GM23338 (cell line): ENCODE measurements around the gene LY6G6D. TPM values are rescaled to one million over a fixed set of nuclear protein-coding genes. Genes with fewer than 3 reads are reported as not detected.
A peak's percentile ranks its signal among the peaks of the same experiment; 100 is the strongest.

Experiments used
- ATAC-seq: fragments of 200-7000 bp; cut with Tn5 transposase; 3 replicates; pipeline ENCODE4 v1.9.1; 2020
- DNase-seq: peaks from one replicate; pipeline ENCODE4 v3.0.0-alpha.2; 2015; ENCODE audit warnings: low spot score
- H2AFZ ChIP-seq: fragments of 200-600 bp; sonication (generic); 2 replicates; pipeline ENCODE4 v1.8.0; 2016; ENCODE audit warnings: antibody characterized with exemption, mild to moderate bottlenecking, moderate library complexity
- H3F3A ChIP-seq: fragments of 200-600 bp; sonication (generic); replicated peaks from 2 replicates; pipeline ENCODE4 v1.8.0; 2017; ENCODE audit warnings: antibody characterized with exemption, mixed run types, low read depth
- H3K27ac ChIP-seq: fragments of 200-600 bp; sonication (generic); 2 replicates; pipeline ENCODE4 v1.6.1; 2016; ENCODE audit warnings: low read depth
- H3K27me3 ChIP-seq: fragments of 200-600 bp; sonication (generic); 2 replicates; pipeline ENCODE4 v1.8.0; 2016; ENCODE audit warnings: mild to moderate bottlenecking, mixed run types, moderate library complexity; ENCODE audit not compliant: insufficient read depth
- H3K36me3 ChIP-seq: fragments of 200-600 bp; sonication (generic); 2 replicates; pipeline ENCODE4 v1.8.0; 2016; ENCODE audit warnings: mild to moderate bottlenecking; ENCODE audit not compliant: insufficient read depth
- H3K4me1 ChIP-seq: fragments of 200-600 bp; sonication (generic); 2 replicates; pipeline ENCODE4 v1.8.0; 2016; ENCODE audit warnings: mild to moderate bottlenecking, moderate library complexity; ENCODE audit not compliant: insufficient read depth
- H3K4me2 ChIP-seq: fragments of 200-600 bp; sonication (generic); 2 replicates; pipeline ENCODE4 v1.7.1; 2017; ENCODE audit warnings: mixed run types
- H3K4me3 ChIP-seq: fragments of 200-600 bp; sonication (generic); 2 replicates; pipeline ENCODE4 v1.6.1; 2016; ENCODE audit warnings: mixed run types
- H3K79me2 ChIP-seq: fragments of 200-600 bp; sonication (generic); replicated peaks from 2 replicates; pipeline ENCODE4 v1.8.0; 2017; ENCODE audit warnings: mild to moderate bottlenecking; ENCODE audit not compliant: insufficient read depth
- H3K9me2 ChIP-seq: fragments of 200-600 bp; sonication (generic); 2 replicates; pipeline ENCODE4 v1.8.0; 2017; ENCODE audit not compliant: insufficient read depth
- H4K20me1 ChIP-seq: fragments of 200-600 bp; sonication (generic); replicated peaks from 2 replicates; pipeline ENCODE4 v1.8.0; 2017; ENCODE audit warnings: mild to moderate bottlenecking; ENCODE audit not compliant: insufficient read depth
- H3K27ac Mint-ChIP-seq: 2 replicates; pipeline ENCODE4 v1.8.0; 2020; ENCODE audit warnings: inconsistent platforms, mild to moderate bottlenecking, moderate library complexity, mixed read lengths
- H3K27me3 Mint-ChIP-seq: 3 replicates; pipeline ENCODE4 v1.8.0; 2022; ENCODE audit warnings: low read depth, mild to moderate bottlenecking, moderate library complexity, mixed read lengths, inconsistent platforms; ENCODE audit not compliant: insufficient read depth, poor library complexity
- H3K36me3 Mint-ChIP-seq: 3 replicates; pipeline ENCODE4 v1.8.0; 2021; ENCODE audit warnings: low read depth, mild to moderate bottlenecking, inconsistent platforms, moderate library complexity, mixed read lengths
- H3K4me1 Mint-ChIP-seq: 3 replicates; pipeline ENCODE4 v1.8.0; 2020; ENCODE audit warnings: mild to moderate bottlenecking, inconsistent platforms, mixed read lengths
- H3K4me3 Mint-ChIP-seq: 3 replicates; pipeline ENCODE4 v1.8.0; 2021; ENCODE audit warnings: moderate library complexity, mild to moderate bottlenecking, inconsistent platforms, mixed read lengths
- H3K9me3 Mint-ChIP-seq: 3 replicates; pipeline ENCODE4 v1.8.0; 2020; ENCODE audit warnings: moderate library complexity, mild to moderate bottlenecking, inconsistent platforms, mixed read lengths
- CTCF ChIP-seq, 2 experiments: fragments of 200-600 bp in 1 of 2; sonication (generic) in 1 of 2; conservative IDR thresholded peaks; 2 replicates each; pipeline versions ENCODE4 v1.5.1 to v1.6.1; 2016 to 2017; ENCODE audit warnings: antibody characterized with exemption in 2 of 2, low read depth in 2 of 2, mild to moderate bottlenecking in 2 of 2, moderate library complexity in 1 of 2
- EZH2 ChIP-seq: fragments of 200-600 bp; sonication (generic); IDR thresholded peaks from one replicate; pipeline ENCODE4 v1.8.0; 2017; ENCODE audit warnings: antibody characterized with exemption, mild to moderate bottlenecking, low read depth; ENCODE audit not compliant: unreplicated experiment
- EZH2phosphoT487 ChIP-seq: fragments of 200-600 bp; sonication (generic); IDR thresholded peaks from one replicate; pipeline ENCODE4 v1.8.1; 2018; ENCODE audit warnings: antibody characterized with exemption; ENCODE audit not compliant: unreplicated experiment
- NANOG ChIP-seq: IDR thresholded peaks from 2 replicates; pipeline ENCODE4 v1.6.1; 2016; ENCODE audit warnings: antibody characterized with exemption, borderline replicate concordance
- POLR2AphosphoS5 ChIP-seq: IDR thresholded peaks from 2 replicates; pipeline ENCODE4 v1.6.1; 2016; ENCODE audit warnings: antibody characterized with exemption, low read depth
- REST ChIP-seq: IDR thresholded peaks from one replicate; pipeline ENCODE4 v1.6.1; 2018; ENCODE audit warnings: antibody characterized with exemption; ENCODE audit not compliant: unreplicated experiment
- ZNF114 ChIP-seq: fragments of 250-450 bp; sonication (Bioruptor Pico); IDR thresholded peaks from 2 replicates; pipeline ENCODE4 v1.5.0; 2020; ENCODE audit warnings: mild to moderate bottlenecking, moderate library complexity
- ZNF462 ChIP-seq: fragments of 250-450 bp; sonication (Bioruptor Pico); IDR thresholded peaks from 2 replicates; pipeline ENCODE4 v1.5.0; 2020; ENCODE audit warnings: mild to moderate bottlenecking, moderate library complexity
- polyA plus RNA-seq: library from polyadenylated mRNA; unstranded; fragments of >200 nt; fragmentation: Nextera tagmentation; extraction: Ambion mirVana; gene quantifications from 2 replicates; pipeline ENCODE4 v1.2.1, GENCODE V29; 2016
- total RNA-seq: library from RNA; depleted of rRNA; stranded (reverse); fragments of >200 nt; shearing (Covaris generic); gene quantifications from 2 replicates; pipeline ENCODE4 v1.2.3, GENCODE V29; 2014

Gene LY6G6D
- total and polyA plus RNA-seq, 2 experiments from 2014 or later = not detected

GRCh38 chr6:31700740-31701401 lies 14.3 kb upstream of the LY6G6D start:
- H3K27ac Mint-ChIP-seq = no peak overlapping the region

More at GRCh38 chr6:31700740-31701401, 14.3 kb upstream of the LY6G6D start:
- no peak for ATAC-seq
- H3K9me3 Mint-ChIP-seq = no peaks in the 10 kb centered on the region
- no peak for TF ChIP-seq ZNF114
- no peak for TF ChIP-seq POLR2AphosphoS5
- TF ChIP-seq ZNF462 (CRISPR knock-in tag) = no peak
- no peak for TF ChIP-seq NANOG
- no peak for TF ChIP-seq EZH2
- TF ChIP-seq REST = no peak
- TF ChIP-seq EZH2phosphoT487 = no peak
- TF ChIP-seq CTCF (conservative IDR thresholded peaks at IDR 0.05; ENCODE audit: low read depth in 2 of 2) = no peak
- peaks cover 6% of the 10 kb centered on the region for H3K27me3 Mint-ChIP-seq
- no peaks in the 10 kb centered on the region for H3K36me3 ChIP-seq
- no peak overlapping the region for H3K4me2 ChIP-seq
- H3K4me3 ChIP-seq = no peak overlapping the region
- H3K27me3 ChIP-seq = no peaks in the 10 kb centered on the region
- H3K4me1 ChIP-seq = peaks cover 5% of the 10 kb centered on the region; the same call in 1 of the 2 replicates
- peaks cover 10% of the 10 kb centered on the region for H3K4me1 Mint-ChIP-seq
- H3K79me2 ChIP-seq = peaks cover 14% of the 10 kb centered on the region
- peaks cover 3% of the 10 kb centered on the region; the same call in 1 of the 2 replicates for H4K20me1 ChIP-seq
- H2AFZ ChIP-seq = no peak overlapping the region
- H3F3A ChIP-seq = peaks cover 3% of the 10 kb centered on the region; the same call in 1 of the 2 replicates
- no peak overlapping the region for H3K27ac ChIP-seq
- no peaks in the 10 kb centered on the region for H3K9me2 ChIP-seq
- H3K4me3 Mint-ChIP-seq = peak overlapping the region; percentile 96
- no peak for DNase-seq
- H3K36me3 Mint-ChIP-seq = peaks cover 14% of the 10 kb centered on the region
